Testis (tissue), 3 donors: ENCODE data around the gene METTL25. TPM values are rescaled to one million over a fixed set of nuclear protein-coding genes. Genes with fewer than 3 reads are reported as not detected.

Source experiments
- DNase-seq: peaks from one replicate; pipeline ENCODE4 v3.0.0-alpha.2; 2019
- H3K27ac ChIP-seq, 2 donors: fragments of 200-600 bp; sonication (generic); one replicate each; pipeline ENCODE4 v1.5.1; 2019
- H3K27me3 ChIP-seq: fragments of 200-600 bp; sonication (generic); one replicate; pipeline ENCODE4 v1.5.1; 2019
- H3K36me3 ChIP-seq: fragments of 200-600 bp; sonication (generic); one replicate; pipeline ENCODE4 v1.5.1; 2017; ENCODE audit warnings: low read depth; ENCODE audit errors: missing control alignments
- H3K4me1 ChIP-seq: fragments of 200-600 bp; sonication (generic); one replicate; pipeline ENCODE4 v1.5.1; 2019
- H3K4me3 ChIP-seq, 2 donors: fragments of 200-600 bp; sonication (generic); one replicate each; pipeline ENCODE4 v1.5.1; 2017 to 2019
- H3K9me3 ChIP-seq: fragments of 200-600 bp; sonication (generic); one replicate; pipeline ENCODE4 v1.5.1; 2017
- CTCF ChIP-seq, 3 experiments: fragments of 450-650 bp in 2 of 3; fragments of 200-600 bp in 1 of 3; sonication (generic) in 1 of 3; IDR thresholded peaks; one replicate each; pipeline ENCODE4 v1.5.1; 2016 to 2019; ENCODE audit warnings: antibody characterized with exemption in 3 of 3, mild to moderate bottlenecking in 2 of 3, moderate library complexity in 1 of 3
- POLR2A ChIP-seq: fragments of 450-650 bp; IDR thresholded peaks from one replicate; pipeline ENCODE4 v1.6.1; 2017; ENCODE audit warnings: antibody characterized with exemption, mild to moderate bottlenecking, moderate library complexity
- WGBS, 2 donors: methylation state at CpG; one replicate each; pipeline ENCODE4 v1.1.5; 2018; 5-methylcytosine and 5-hydroxymethylcytosine counted together
- intact Hi-C: fragments of 100-400 bp; cut with DNase I; formaldehyde crosslinking; loops from one replicate; pipeline ENCODE4 v1.15.1; 2023; ENCODE audit warnings: low total_unique reads
- polyA plus RNA-seq: library from polyadenylated mRNA; stranded (reverse); fragments of 350-450 nt; fragmentation: Illumina TruSeq; extraction: RNeasy Lipid Tissue Mini Kit (QIAGEN cat#74804); gene quantifications from one replicate; pipeline ENCODE4 v1.2.3, GENCODE V29; 2014; ENCODE audit warnings: low read depth, low replicate concordance; ENCODE audit not compliant: insufficient read depth
- total RNA-seq, 2 donors: library from RNA; depleted of rRNA; stranded (reverse); fragments of >200 nt; gene quantifications; one replicate each; pipeline ENCODE4 v1.2.3, GENCODE V29; 2016

Gene METTL25
- total and polyA plus RNA-seq, 3 donors from 2014 or later, result 9.0 to 11.3 (median 10.8) TPM

GRCh38 chr12:82475211-82475610 is 116.9 kb downstream of the METTL25 start:
- Histone ChIP-seq H3K4me3 (no peak overlapping the region), H3K4me1 (no peaks in the 10 kb centered on the region), H3K9me3 (no peaks in the 10 kb centered on the region), H3K27me3 (no peaks in the 10 kb centered on the region), H3K27ac (no peak overlapping the region), H3K36me3 (no peaks in the 10 kb centered on the region)
- no peak for TF ChIP-seq CTCF (IDR thresholded peaks at IDR 0.05)
- no peak for TF ChIP-seq POLR2A
- WGBS, 2 donors, result 88 to 97% methylated on average over 1 of the region's 1 CpG
- DNase-seq, result no peak
- intact Hi-C loops, result no loop called here

GRCh38 chr12:82476511-82476910 is 118.2 kb downstream of the METTL25 start:
- Histone ChIP-seq H3K9me3 (no peaks in the 10 kb centered on the region), H3K27ac (no peak overlapping the region), H3K36me3 (no peaks in the 10 kb centered on the region), H3K4me3 (no peak overlapping the region), H3K27me3 (no peaks in the 10 kb centered on the region), H3K4me1 (no peaks in the 10 kb centered on the region)
- TF ChIP-seq CTCF (IDR thresholded peaks at IDR 0.05) (no peak), POLR2A (no peak)
- 70 to 78% methylated on average over 4 of the region's 4 CpGs for WGBS, 2 donors
- DNase-seq, result no peak
- intact Hi-C loops, result no loop called here

- no peak for TF ChIP-seq CTCF (IDR thresholded peaks at IDR 0.05)
- TF ChIP-seq POLR2A, result no peak
Observed at GRCh38 chr12:82479511-82479910, 121.2 kb downstream of the METTL25 start.

GRCh38 chr12:82480606-82481005 is 122.3 kb downstream of the METTL25 start:
- no peaks in the 10 kb centered on the region for H3K9me3 ChIP-seq
- intact Hi-C loops, result no loop called here
- TF ChIP-seq CTCF (IDR thresholded peaks at IDR 0.05), result no peak
- no peak for TF ChIP-seq POLR2A
- DNase-seq, result no peak
- no peak overlapping the region for H3K27ac ChIP-seq
- H3K4me3 ChIP-seq, result no peak overlapping the region
- no peaks in the 10 kb centered on the region for H3K36me3 ChIP-seq
- 87 to 90% methylated on average over 3 of the region's 3 CpGs for WGBS, 2 donors
- no peaks in the 10 kb centered on the region for H3K4me1 ChIP-seq
- no peaks in the 10 kb centered on the region for H3K27me3 ChIP-seq

More at GRCh38 chr12:82479511-82479910, 121.2 kb downstream of the METTL25 start:
- H3K9me3 ChIP-seq, result no peaks in the 10 kb centered on the region
- no peaks in the 10 kb centered on the region for H3K4me1 ChIP-seq
- H3K36me3 ChIP-seq, result no peaks in the 10 kb centered on the region
- H3K4me3 ChIP-seq, result no peak overlapping the region
- 66 to 86% methylated on average over 1 of the region's 1 CpG for WGBS, 2 donors
- H3K27me3 ChIP-seq, result no peaks in the 10 kb centered on the region
- intact Hi-C loops, result no loop called here
- DNase-seq, result no peak
- no peak overlapping the region for H3K27ac ChIP-seq

- WGBS, 2 donors, result 74 to 86% methylated on average over 2 of the region's 2 CpGs
- DNase-seq, result no peak
- no peaks in the 10 kb centered on the region for H3K4me1 ChIP-seq
- no peaks in the 10 kb centered on the region for H3K27me3 ChIP-seq
- no peaks in the 10 kb centered on the region for H3K36me3 ChIP-seq
- intact Hi-C loops, result no loop called here
- no peak overlapping the region for H3K4me3 ChIP-seq
- TF ChIP-seq POLR2A (no peak), CTCF (IDR thresholded peaks at IDR 0.05) (no peak)
- H3K9me3 ChIP-seq, result no peaks in the 10 kb centered on the region
- H3K27ac ChIP-seq, result no peak overlapping the region
Observed at GRCh38 chr12:82481954-82482353, 123.6 kb downstream of the METTL25 start.
